Adrenal gland (tissue), 5 donors: ENCODE measurements around the gene SLC6A4.
"Not testable (repeated sequence)": the region's sequence is repeated elsewhere in the genome, so short reads cannot be mapped to it uniquely, and the experiment has no call there.

ENCODE experiments used
- POLR2A ChIP-seq, 2 donors: fragments of 450-650 bp; IDR thresholded peaks; one replicate each; pipeline ENCODE4 v1.6.1; 2017; ENCODE audit warnings: antibody characterized with exemption in 2 of 2, mild to moderate bottlenecking in 2 of 2, moderate library complexity in 1 of 2
- TF ChIP-seq, protein P1 (sequence below), 6 experiments: fragments of 450-650 bp in 4 of 6; fragments of 200-600 bp in 2 of 6; sonication (generic) in 1 of 6; IDR thresholded peaks; 1 replicate in 5 of 6; 2 replicates in 1 of 6; pipeline versions ENCODE4 v1.5.1 to v1.8.0; 2016 to 2021; ENCODE audit warnings: antibody characterized with exemption in 6 of 6, mild to moderate bottlenecking in 2 of 6, moderate library complexity in 1 of 6
- donor health status: DM: no; HTN: no; CAD: no.

- TF ChIP-seq POLR2A (IDR thresholded peaks at IDR 0.05): not testable (repeated sequence)
- TF ChIP-seq, protein P1, sequence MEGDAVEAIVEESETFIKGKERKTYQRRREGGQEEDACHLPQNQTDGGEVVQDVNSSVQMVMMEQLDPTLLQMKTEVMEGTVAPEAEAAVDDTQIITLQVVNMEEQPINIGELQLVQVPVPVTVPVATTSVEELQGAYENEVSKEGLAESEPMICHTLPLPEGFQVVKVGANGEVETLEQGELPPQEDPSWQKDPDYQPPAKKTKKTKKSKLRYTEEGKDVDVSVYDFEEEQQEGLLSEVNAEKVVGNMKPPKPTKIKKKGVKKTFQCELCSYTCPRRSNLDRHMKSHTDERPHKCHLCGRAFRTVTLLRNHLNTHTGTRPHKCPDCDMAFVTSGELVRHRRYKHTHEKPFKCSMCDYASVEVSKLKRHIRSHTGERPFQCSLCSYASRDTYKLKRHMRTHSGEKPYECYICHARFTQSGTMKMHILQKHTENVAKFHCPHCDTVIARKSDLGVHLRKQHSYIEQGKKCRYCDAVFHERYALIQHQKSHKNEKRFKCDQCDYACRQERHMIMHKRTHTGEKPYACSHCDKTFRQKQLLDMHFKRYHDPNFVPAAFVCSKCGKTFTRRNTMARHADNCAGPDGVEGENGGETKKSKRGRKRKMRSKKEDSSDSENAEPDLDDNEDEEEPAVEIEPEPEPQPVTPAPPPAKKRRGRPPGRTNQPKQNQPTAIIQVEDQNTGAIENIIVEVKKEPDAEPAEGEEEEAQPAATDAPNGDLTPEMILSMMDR (IDR thresholded peaks at IDR 0.05): not testable (repeated sequence)
Measured at GRCh38 chr17:30147860-30148259, 87.6 kb downstream of the SLC6A4 start.
